Neural cell (in vitro differentiated cells): ENCODE measurements around the gene B3GNT3.

Experiments used
- EZH2 ChIP-seq: fragments of 200-600, 300-800 bp; shearing (Covaris generic), sonication (generic); IDR thresholded peaks from 2 replicates; pipeline ENCODE4 v1.6.1; 2014; ENCODE audit warnings: antibody characterized with exemption, low read length, borderline replicate concordance, mild to moderate bottlenecking; ENCODE audit not compliant: insufficient read depth, poor library complexity, severe bottlenecking
- POLR2AphosphoS5 ChIP-seq: IDR thresholded peaks from 2 replicates; pipeline ENCODE4 v1.6.1; 2012
- REST ChIP-seq: IDR thresholded peaks from 2 replicates; pipeline ENCODE4 v1.6.1; 2012; ENCODE audit warnings: borderline replicate concordance
- TAF1 ChIP-seq: IDR thresholded peaks from 2 replicates; pipeline ENCODE4 v1.6.1; 2012; ENCODE audit warnings: low read depth
- TF ChIP-seq, protein P1 (sequence below): fragments of 450-650 bp; IDR thresholded peaks from 2 replicates; pipeline ENCODE4 v1.5.1; 2014; ENCODE audit warnings: antibody characterized with exemption, mild to moderate bottlenecking, moderate library complexity; ENCODE audit not compliant: poor library complexity, severe bottlenecking

DNA sequence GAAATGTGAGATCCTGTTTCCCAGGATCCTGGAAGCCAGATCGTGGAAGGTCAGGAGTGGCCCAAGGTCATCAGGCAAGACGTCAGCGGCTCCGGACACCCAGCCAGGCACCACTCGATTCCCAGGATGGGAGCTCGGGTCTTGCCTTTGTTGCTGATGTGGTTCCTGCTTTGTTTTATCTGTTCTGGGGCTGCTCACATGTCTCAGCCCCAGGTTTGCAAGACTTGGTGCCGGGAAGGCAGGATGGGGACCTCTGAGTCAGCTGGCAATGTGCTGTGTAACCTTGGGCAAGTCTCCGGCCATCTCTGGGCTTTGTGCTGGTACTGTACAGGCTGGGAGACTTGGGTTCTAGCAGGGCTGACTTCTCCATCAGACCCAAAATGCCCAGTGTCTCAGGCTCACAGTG, 45.0 kb upstream of the B3GNT3 start:
- TF ChIP-seq, protein P1, sequence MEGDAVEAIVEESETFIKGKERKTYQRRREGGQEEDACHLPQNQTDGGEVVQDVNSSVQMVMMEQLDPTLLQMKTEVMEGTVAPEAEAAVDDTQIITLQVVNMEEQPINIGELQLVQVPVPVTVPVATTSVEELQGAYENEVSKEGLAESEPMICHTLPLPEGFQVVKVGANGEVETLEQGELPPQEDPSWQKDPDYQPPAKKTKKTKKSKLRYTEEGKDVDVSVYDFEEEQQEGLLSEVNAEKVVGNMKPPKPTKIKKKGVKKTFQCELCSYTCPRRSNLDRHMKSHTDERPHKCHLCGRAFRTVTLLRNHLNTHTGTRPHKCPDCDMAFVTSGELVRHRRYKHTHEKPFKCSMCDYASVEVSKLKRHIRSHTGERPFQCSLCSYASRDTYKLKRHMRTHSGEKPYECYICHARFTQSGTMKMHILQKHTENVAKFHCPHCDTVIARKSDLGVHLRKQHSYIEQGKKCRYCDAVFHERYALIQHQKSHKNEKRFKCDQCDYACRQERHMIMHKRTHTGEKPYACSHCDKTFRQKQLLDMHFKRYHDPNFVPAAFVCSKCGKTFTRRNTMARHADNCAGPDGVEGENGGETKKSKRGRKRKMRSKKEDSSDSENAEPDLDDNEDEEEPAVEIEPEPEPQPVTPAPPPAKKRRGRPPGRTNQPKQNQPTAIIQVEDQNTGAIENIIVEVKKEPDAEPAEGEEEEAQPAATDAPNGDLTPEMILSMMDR, result no peak
- TF ChIP-seq EZH2 (no peak), TAF1 (no peak), REST (no peak), POLR2AphosphoS5 (no peak)
